ENCODE measurements around the gene SETD6.

Gene SETD6

GRCh38 chr16:58511933-58512815 lies 3.1 kb upstream of the SETD6 start:
- no peak for TF ChIP-seq EZH2phosphoT487 (IDR thresholded peaks at IDR 0.05; ENCODE audit: low read depth)
- peak; percentile 84 for TF ChIP-seq CTCF (IDR thresholded peaks at IDR 0.05; ENCODE audit: low read depth, low read length)
- H3K4me2 ChIP-seq (ENCODE audit: low read length) = no peak overlapping the region
- H2AFZ ChIP-seq (ENCODE audit: low read depth, low read length) = no peak overlapping the region
- H4K20me1 ChIP-seq (ENCODE audit: insufficient read depth, low read length) = peaks cover 12% of the 10 kb centered on the region
- no peak overlapping the region for H3K4me3 ChIP-seq (ENCODE audit: low read length)
- H3K4me1 ChIP-seq (ENCODE audit: low read length) = peaks cover 12% of the 10 kb centered on the region
- H3K27me3 ChIP-seq (ENCODE audit: low read depth, low read length) = no peaks in the 10 kb centered on the region
- H3K79me2 ChIP-seq (ENCODE audit: low read length) = peaks cover 26% of the 10 kb centered on the region
- no peak overlapping the region for H3K27ac ChIP-seq (ENCODE audit: low read length)
- H3K9me3 ChIP-seq (ENCODE audit: insufficient read depth, low read length) = no peaks in the 10 kb centered on the region
- H3K9ac ChIP-seq (ENCODE audit: low read length) = no peak overlapping the region
- H3K36me3 ChIP-seq (replicated peaks; ENCODE audit: low read depth, low read length) = peaks cover 11% of the 10 kb centered on the region

- Histone ChIP-seq H3K9me3 (ENCODE audit: insufficient read depth, low read length) (no peaks in the 10 kb centered on the region), H2AFZ (ENCODE audit: low read depth, low read length) (no peak overlapping the region), H3K4me1 (ENCODE audit: low read length) (peaks cover 29% of the 10 kb centered on the region), H3K4me2 (ENCODE audit: low read length) (no peak overlapping the region), H4K20me1 (ENCODE audit: insufficient read depth, low read length) (peaks cover 25% of the 10 kb centered on the region), H3K36me3 (replicated peaks; ENCODE audit: low read depth, low read length) (peaks cover 17% of the 10 kb centered on the region), H3K4me3 (ENCODE audit: low read length) (no peak overlapping the region), H3K27ac (ENCODE audit: low read length) (no peak overlapping the region), H3K79me2 (ENCODE audit: low read length) (peaks cover 34% of the 10 kb centered on the region), H3K27me3 (ENCODE audit: low read depth, low read length) (no peaks in the 10 kb centered on the region), H3K9ac (ENCODE audit: low read length) (no peak overlapping the region)
- no peak for TF ChIP-seq EZH2phosphoT487 (IDR thresholded peaks at IDR 0.05; ENCODE audit: low read depth)
- TF ChIP-seq CTCF (IDR thresholded peaks at IDR 0.05; ENCODE audit: low read depth, low read length) = no peak
These were observed 1.4 kb upstream of the SETD6 start for GRCh38 chr16:58513874-58514273.

GRCh38 chr16:58515871-58516767 lies 802 bp downstream of the SETD6 start:
- 0 out of 2 replicates have a peak overlapping the region, but pooled peaks have one; percentile 84 for H2AFZ ChIP-seq (ENCODE audit: low read depth, low read length)
- H3K9me3 ChIP-seq (ENCODE audit: insufficient read depth, low read length) = no peaks in the 10 kb centered on the region
- peak overlapping the region; percentile 61 for H3K27ac ChIP-seq (ENCODE audit: low read length)
- peaks cover 34% of the 10 kb centered on the region for H3K36me3 ChIP-seq (replicated peaks; ENCODE audit: low read depth, low read length)
- peaks cover 50% of the 10 kb centered on the region for H3K4me1 ChIP-seq (ENCODE audit: low read length)
- H3K79me2 ChIP-seq (ENCODE audit: low read length) = peaks cover 45% of the 10 kb centered on the region
- peak overlapping the region; percentile 89 for H3K4me2 ChIP-seq (ENCODE audit: low read length)
- TF ChIP-seq CTCF (IDR thresholded peaks at IDR 0.05; ENCODE audit: low read depth, low read length) (no peak), EZH2phosphoT487 (IDR thresholded peaks at IDR 0.05; ENCODE audit: low read depth) (no peak)
- no peaks in the 10 kb centered on the region for H3K27me3 ChIP-seq (ENCODE audit: low read depth, low read length)
- peak overlapping the region; percentile 75 for H3K9ac ChIP-seq (ENCODE audit: low read length)
- H4K20me1 ChIP-seq (ENCODE audit: insufficient read depth, low read length) = peaks cover 46% of the 10 kb centered on the region
- peak overlapping the region; percentile 93 for H3K4me3 ChIP-seq (ENCODE audit: low read length)

GRCh38 chr16:58516768-58517107 lies 1.4 kb downstream of the SETD6 start:
- peaks cover 46% of the 10 kb centered on the region for H4K20me1 ChIP-seq (ENCODE audit: insufficient read depth, low read length)
- peaks cover 37% of the 10 kb centered on the region for H3K36me3 ChIP-seq (replicated peaks; ENCODE audit: low read depth, low read length)
- H3K27ac ChIP-seq (ENCODE audit: low read length) = no peak overlapping the region
- H3K9me3 ChIP-seq (ENCODE audit: insufficient read depth, low read length) = no peaks in the 10 kb centered on the region
- H3K4me1 ChIP-seq (ENCODE audit: low read length) = peaks cover 50% of the 10 kb centered on the region
- TF ChIP-seq CTCF (IDR thresholded peaks at IDR 0.05; ENCODE audit: low read depth, low read length) (no peak), EZH2phosphoT487 (IDR thresholded peaks at IDR 0.05; ENCODE audit: low read depth) (no peak)
- no peaks in the 10 kb centered on the region for H3K27me3 ChIP-seq (ENCODE audit: low read depth, low read length)
- H3K9ac ChIP-seq (ENCODE audit: low read length) = no peak overlapping the region
- peaks cover 47% of the 10 kb centered on the region for H3K79me2 ChIP-seq (ENCODE audit: low read length)
- no peak overlapping the region for H2AFZ ChIP-seq (ENCODE audit: low read depth, low read length)
- H3K4me2 ChIP-seq (ENCODE audit: low read length) = peak overlapping the region; percentile 88
- peak overlapping the region; percentile 93; the same call in 1 of the 2 replicates for H3K4me3 ChIP-seq (ENCODE audit: low read length)
